ENCODE results near the gene SUPT3H. TPM values are rescaled to one million over a fixed set of nuclear protein-coding genes. Genes with fewer than 3 reads are reported as not detected.

Gene SUPT3H
- total and polyA plus RNA-seq, 2 of the 8 experiments (the other 6 are each of a cell fraction or from before 2014, with no cell fraction given) = 18.8 to 23.0 TPM

DNA sequence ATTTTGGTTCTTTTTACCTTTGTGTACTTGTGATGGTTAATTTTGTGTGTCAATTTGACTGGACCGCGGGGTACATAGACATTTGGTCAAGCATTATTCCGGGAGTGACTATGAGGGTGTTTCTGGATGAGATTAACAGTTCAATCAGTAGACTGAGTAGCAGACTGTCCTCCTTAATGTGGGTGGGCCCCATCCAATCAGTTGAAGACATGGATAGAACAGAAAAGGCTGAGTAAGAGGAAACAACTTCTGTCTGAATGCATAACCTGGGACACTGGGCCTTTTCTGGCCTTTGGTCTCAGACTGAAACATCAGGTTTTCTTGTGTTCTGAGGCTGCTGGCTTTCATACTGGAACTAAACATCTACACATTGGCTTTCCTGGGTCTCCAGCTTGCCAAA, 353.1 kb downstream of the SUPT3H start:
- WGBS, 2 experiments (ENCODE audit: extremely low coverage in 1 of 2, insufficient coverage in 1 of 2, insufficient read length in 1 of 2, insufficient replicate concordance in 2 of 2, low coverage in 1 of 2, low lambda C conversion rate in 2 of 2, missing lambda C conversion rate in 1 of 2) = 93% methylated on average over 3 of the region's 3 CpGs; no CpG with 5 or more reads in 1 of the 2 experiments
- Histone ChIP-seq H3K23ac (ENCODE audit: insufficient read length) (no peak overlapping the region), H3K4me2 (ENCODE audit: insufficient read depth in 1 of 2, low read depth in 2 of 2, low read length in 2 of 2) (no peak overlapping the region), H3K79me2 (ENCODE audit: control insufficient read depth in 1 of 2, insufficient read depth in 2 of 2, low read length in 2 of 2) (no peaks in the 10 kb centered on the region), H3K79me1 (ENCODE audit: low read depth, low read length) (no peaks in the 10 kb centered on the region), H2AFZ (ENCODE audit: low read length) (no peak overlapping the region), H3K4me3 (ENCODE audit: extremely low read depth in 1 of 4, insufficient read depth in 2 of 4, low read depth in 3 of 4, low read length in 4 of 4) (no peak overlapping the region), H4K8ac (ENCODE audit: extremely low read depth, insufficient read depth, low read length) (no peak overlapping the region), H4K5ac (ENCODE audit: insufficient read length, low read depth, low read length) (no peak overlapping the region), H3K14ac (ENCODE audit: insufficient read length) (no peak overlapping the region), H2BK12ac (ENCODE audit: low read depth, low read length) (no peak overlapping the region), H3K56ac (replicated peaks; ENCODE audit: insufficient read length, low read depth, low read length) (no peak overlapping the region), H4K91ac (replicated peaks; ENCODE audit: insufficient read length, low read length) (no peak overlapping the region), H2BK120ac (replicated peaks; ENCODE audit: low read depth, low read length) (no peak overlapping the region), H3K23me2 (ENCODE audit: low read depth, low read length) (no peaks in the 10 kb centered on the region), H3K36me3 (ENCODE audit: control insufficient read depth in 2 of 4, insufficient read depth in 4 of 4, low read length in 3 of 4) (no peaks in the 10 kb centered on the region), H3K27me3 (replicated peaks in 1 of 4; ENCODE audit: control insufficient read depth in 3 of 4, extremely low read depth in 1 of 4, insufficient read depth in 3 of 4, low read length in 3 of 4) (no peaks in the 10 kb centered on the region), H3K4ac (replicated peaks; ENCODE audit: insufficient read length, low read depth, low read length) (no peak overlapping the region), H2AK5ac (ENCODE audit: low read depth, low read length) (no peak overlapping the region), H3K9ac (replicated peaks in 1 of 4; ENCODE audit: extremely low read depth in 1 of 4, low read depth in 3 of 4, low read length in 3 of 4) (no peak overlapping the region), H2BK5ac (ENCODE audit: low read depth, low read length) (no peak overlapping the region), H3K4me1 (replicated peaks in 1 of 4; ENCODE audit: control insufficient read depth in 3 of 4, insufficient read depth in 4 of 4, low read length in 3 of 4) (no peaks in the 10 kb centered on the region), H2BK15ac (ENCODE audit: low read length) (no peak overlapping the region), H3K18ac (ENCODE audit: extremely low read depth, low read length) (no peak overlapping the region), H3K9me3 (ENCODE audit: insufficient read depth in 2 of 2, low read depth in 1 of 2, low read length in 1 of 2) (no peaks in the 10 kb centered on the region), H3K27ac (ENCODE audit: low read depth, low read length) (no peak overlapping the region), H2BK20ac (ENCODE audit: low read length) (no peak overlapping the region), H4K20me1 (replicated peaks in 1 of 2; ENCODE audit: control insufficient read depth in 1 of 2, insufficient read depth in 2 of 2, low read length in 2 of 2) (no peaks in the 10 kb centered on the region)
- FAIRE-seq = no peak
- no peak for TF ChIP-seq KDM5A (IDR thresholded peaks at IDR 0.05; ENCODE audit: low read length)
- TF ChIP-seq SP2 (IDR thresholded peaks at IDR 0.05; ENCODE audit: low read length) = no peak
- TF ChIP-seq CBX8 (IDR thresholded peaks at IDR 0.05; ENCODE audit: borderline replicate concordance, low read depth, low read length) = no peak
- no peak for TF ChIP-seq SUZ12 (IDR thresholded peaks at IDR 0.05; ENCODE audit: low read length)
- TF ChIP-seq TEAD4 (IDR thresholded peaks at IDR 0.05; ENCODE audit: low read depth, low read length) = no peak
- TF ChIP-seq GTF2F1 (IDR thresholded peaks at IDR 0.05; ENCODE audit: borderline replicate concordance, low read depth, low read length) = no peak
- TF ChIP-seq GABPA (IDR thresholded peaks at IDR 0.05; ENCODE audit: borderline replicate concordance, insufficient read depth, low read length) = no peak
- no peak for TF ChIP-seq MAFK (IDR thresholded peaks at IDR 0.05; ENCODE audit: low read depth, low read length)
- no peak for TF ChIP-seq CREB1 (IDR thresholded peaks at IDR 0.05)
- no peak for TF ChIP-seq ZNF274 (IDR thresholded peaks at IDR 0.05; ENCODE audit: borderline replicate concordance, extremely low read depth, low read length)
- CTCF ChIA-PET (ENCODE audit: partially characterized antibody) = interaction anchor here (1.7 kb wide), 1 partner anchor 12 kb away, joined by 4 read pairs; no protein-coding TSS in a partner anchor
- DNase-seq (ENCODE audit: low read depth in 1 of 2, low spot score in 2 of 2) = no peak
- POLR2A ChIA-PET (ENCODE audit: partially characterized antibody) = no interaction called here
